ENCODE data around the gene RAET1E. TPM values are rescaled to one million over a fixed set of nuclear protein-coding genes. Genes with fewer than 3 reads are reported as not detected.
"Not testable (repeated sequence)": the region's sequence is repeated elsewhere in the genome, so short reads cannot be mapped to it uniquely, and the experiment has no call there.

RAET1E gene
- total RNA-seq, 1 donor from 2014 or later = not detected

- TF ChIP-seq CTCF (IDR thresholded peaks at IDR 0.05; ENCODE audit: unreplicated experiment) = no peak
- no peak for DNase-seq (ENCODE audit: low spot score, unreplicated experiment)
- H3K27ac Mint-ChIP-seq = no peak overlapping the region
Observed at GRCh38 chr6:149933036-149933435, 35.1 kb upstream of the RAET1E start.

GRCh38 chr6:149931501-149931900, 33.6 kb upstream of the RAET1E start:
- Mint-ChIP-seq H3K4me1 (ENCODE audit: low read depth) (no peaks in the 10 kb centered on the region), H3K4me3 (ENCODE audit: low read depth) (no peak overlapping the region), H3K27ac (no peak overlapping the region), H3K36me3 (ENCODE audit: insufficient read depth) (no peaks in the 10 kb centered on the region), H3K9me3 (ENCODE audit: low read depth) (no peaks in the 10 kb centered on the region), H3K27me3 (peaks cover 89% of the 10 kb centered on the region)
- DNase-seq (ENCODE audit: low spot score, unreplicated experiment) = no peak
- no peak for TF ChIP-seq CTCF (IDR thresholded peaks at IDR 0.05; ENCODE audit: unreplicated experiment)

More at GRCh38 chr6:149933036-149933435, 35.1 kb upstream of the RAET1E start:
- Mint-ChIP-seq H3K4me1 (ENCODE audit: low read depth) (no peaks in the 10 kb centered on the region), H3K36me3 (ENCODE audit: insufficient read depth) (no peaks in the 10 kb centered on the region), H3K27me3 (peaks cover 95% of the 10 kb centered on the region), H3K4me3 (ENCODE audit: low read depth) (no peak overlapping the region), H3K9me3 (ENCODE audit: low read depth) (no peaks in the 10 kb centered on the region)

DNA sequence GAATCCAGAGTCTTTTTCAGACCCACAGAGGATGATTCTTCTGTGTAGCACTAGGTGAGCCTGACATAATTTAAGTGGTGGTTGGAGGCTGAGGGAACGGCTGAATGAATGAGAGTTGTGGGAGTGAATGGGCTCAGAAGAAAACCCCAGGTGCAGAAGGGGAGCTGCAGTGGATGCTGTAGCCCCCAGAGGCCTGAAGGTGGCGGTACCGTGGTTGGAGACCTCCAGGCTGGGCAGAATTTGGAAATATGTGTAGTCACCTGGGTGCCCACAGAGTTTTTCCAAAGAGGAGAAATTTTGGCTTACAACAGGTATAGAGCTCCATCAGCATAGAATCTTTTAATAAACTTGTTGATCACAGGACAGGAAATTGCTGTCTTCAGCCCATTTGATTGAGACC, 31.5 kb upstream of the RAET1E start:
- Mint-ChIP-seq H3K36me3 (ENCODE audit: insufficient read depth) (no peaks in the 10 kb centered on the region), H3K27ac (no peak overlapping the region), H3K4me3 (ENCODE audit: low read depth) (no peak overlapping the region), H3K9me3 (ENCODE audit: low read depth) (no peaks in the 10 kb centered on the region), H3K27me3 (peaks cover 86% of the 10 kb centered on the region), H3K4me1 (ENCODE audit: low read depth) (peaks cover 1% of the 10 kb centered on the region)
- DNase-seq (ENCODE audit: low spot score, unreplicated experiment) = no peak
- TF ChIP-seq CTCF (IDR thresholded peaks at IDR 0.05; ENCODE audit: unreplicated experiment) = peak; percentile 62

- not testable (repeated sequence) for H3K36me3 Mint-ChIP-seq (ENCODE audit: insufficient read depth); H3K9me3 Mint-ChIP-seq (ENCODE audit: low read depth); H3K27ac Mint-ChIP-seq; H3K4me1 Mint-ChIP-seq (ENCODE audit: low read depth); DNase-seq (ENCODE audit: low spot score, unreplicated experiment); H3K4me3 Mint-ChIP-seq (ENCODE audit: low read depth)
- H3K27me3 Mint-ChIP-seq = peaks cover 90% of the 10 kb centered on the region
Observed at GRCh38 chr6:149927025-149927424, 29.1 kb upstream of the RAET1E start.

- Mint-ChIP-seq H3K27ac (peak overlapping the region; percentile 74), H3K4me1 (ENCODE audit: low read depth) (peaks cover 7% of the 10 kb centered on the region), H3K36me3 (ENCODE audit: insufficient read depth) (no peaks in the 10 kb centered on the region), H3K27me3 (peaks cover 90% of the 10 kb centered on the region), H3K4me3 (ENCODE audit: low read depth) (peak overlapping the region; percentile 75), H3K9me3 (ENCODE audit: low read depth) (no peaks in the 10 kb centered on the region)
- TF ChIP-seq CTCF (IDR thresholded peaks at IDR 0.05; ENCODE audit: unreplicated experiment) = peak; percentile 90
- DNase-seq (ENCODE audit: low spot score, unreplicated experiment) = peak; percentile 91
Observed at GRCh38 chr6:149925974-149926777, 28.3 kb upstream of the RAET1E start.

Measured in progenitor cell of endocrine pancreas (in vitro differentiated cells).